SK-N-SH (cell line): ENCODE data around the gene CPB1. TPM values are rescaled to one million over a fixed set of nuclear protein-coding genes. Genes with fewer than 3 reads are reported as not detected.

Experiments used
- CTCF ChIA-PET: fragments of 300-600, 350-600 bp; formaldehyde crosslinking; extraction: SDS; loops from one replicate; lab custom pipeline; 2021; lab: Yijun Ruan, JAX
- POLR2A ChIA-PET: fragments of 350-600 bp; sonication (Branson Sonifier 250); formaldehyde crosslinking; extraction: SDS; loops from one replicate; lab custom pipeline; 2020; ENCODE audit warnings: antibody characterized with exemption, inconsistent platforms; lab: Yijun Ruan, JAX
- DNase-seq: peaks from one replicate; pipeline ENCODE4 v3.0.0; 2012
- H2AFZ ChIP-seq: fragments of 200-600 bp; sonication (generic); 2 replicates; pipeline ENCODE4 v1.8.1; 2016; ENCODE audit warnings: antibody characterized with exemption, mild to moderate bottlenecking, low read depth
- H3F3A ChIP-seq: fragments of 200-600 bp; sonication (generic); replicated peaks from 2 replicates; pipeline ENCODE3; 2016; ENCODE audit warnings: antibody characterized with exemption, mild to moderate bottlenecking; ENCODE audit not compliant: insufficient read depth
- H3K27ac ChIP-seq, 2 experiments: fragments of 200-500 bp in 1 of 2; fragments of 200-600 bp in 1 of 2; sonication (Bioruptor generic) in 1 of 2; sonication (generic), shearing (Covaris generic) in 1 of 2; 2 replicates each; pipeline versions ENCODE4 v1.5.1 to v1.6.1; 2014 to 2016; ENCODE audit warnings: low read depth in 2 of 2, inconsistent platforms in 1 of 2, low read length in 1 of 2, mild to moderate bottlenecking in 1 of 2, mixed read lengths in 1 of 2
- H3K27me3 ChIP-seq: fragments of 200-600 bp; sonication (generic), shearing (Covaris generic); 2 replicates; pipeline ENCODE4 v1.6.1; 2016; ENCODE audit warnings: mixed run types; ENCODE audit not compliant: insufficient read depth
- H3K36me3 ChIP-seq, 2 experiments: fragments of 200-500 bp in 1 of 2; fragments of 200-600 bp in 1 of 2; sonication (Bioruptor generic) in 1 of 2; sonication (generic) in 1 of 2; replicated peaks in 1 of 2; 2 replicates each; pipeline versions ENCODE3 to v1.5.1; 2014 to 2016; ENCODE audit warnings: low read length in 1 of 2, mild to moderate bottlenecking in 1 of 2; ENCODE audit not compliant: insufficient read depth in 2 of 2, control insufficient read depth in 1 of 2
- H3K4me1 ChIP-seq, 2 experiments: fragments of 200-500 bp in 1 of 2; fragments of 200-600 bp in 1 of 2; sonication (Bioruptor generic) in 1 of 2; sonication (generic), shearing (Covaris generic) in 1 of 2; 2 replicates each; pipeline versions ENCODE4 v1.5.1 to v1.6.1; 2014 to 2016; ENCODE audit warnings: low read depth in 1 of 2, low read length in 1 of 2, mixed run types in 1 of 2; ENCODE audit not compliant: insufficient read depth in 2 of 2, control insufficient read depth in 1 of 2
- H3K4me2 ChIP-seq: fragments of 200-600 bp; sonication (generic), shearing (Covaris generic); 2 replicates; pipeline ENCODE4 v1.6.1; 2017; ENCODE audit warnings: mixed run types
- H3K4me3 ChIP-seq, 2 experiments: fragments of 200-500 bp in 1 of 2; fragments of 200-600 bp in 1 of 2; sonication (Bioruptor generic) in 1 of 2; sonication (generic), shearing (Covaris generic) in 1 of 2; 2 replicates each; pipeline versions ENCODE4 v1.5.1 to v1.8.1; 2014 to 2016; ENCODE audit warnings: low read depth in 2 of 2, inconsistent platforms in 1 of 2, low read length in 1 of 2, mild to moderate bottlenecking in 1 of 2, mixed read lengths in 1 of 2, moderate library complexity in 1 of 2
- H3K79me2 ChIP-seq: fragments of 200-600 bp; sonication (generic); 2 replicates; pipeline ENCODE4 v1.8.1; 2017; ENCODE audit warnings: mild to moderate bottlenecking; ENCODE audit not compliant: insufficient read depth
- H3K9ac ChIP-seq: fragments of 200-600 bp; sonication (generic); 2 replicates; pipeline ENCODE4 v1.6.1; 2017; ENCODE audit warnings: mixed run types
- H3K9me2 ChIP-seq: fragments of 200-600 bp; sonication (generic); 2 replicates; pipeline ENCODE4 v1.6.1; 2017; ENCODE audit warnings: mixed run types
- H3K9me3 ChIP-seq: fragments of 200-600 bp; sonication (generic); 2 replicates; pipeline ENCODE4 v1.6.1; 2017; ENCODE audit warnings: mixed run types, mild to moderate bottlenecking, moderate library complexity
- H4K20me1 ChIP-seq: fragments of 200-600 bp; sonication (generic); 2 replicates; pipeline ENCODE4 v1.6.1; 2017; ENCODE audit warnings: mild to moderate bottlenecking, mixed run types; ENCODE audit not compliant: insufficient read depth
- CHD2 ChIP-seq: fragments of 150-350 bp; IDR thresholded peaks from 2 replicates; pipeline ENCODE4 v1.6.1; 2018; ENCODE audit warnings: low read length; ENCODE audit not compliant: partially characterized antibody
- FOSL2 ChIP-seq: IDR thresholded peaks from 2 replicates; pipeline ENCODE4 v1.4.0; 2012; ENCODE audit warnings: low read depth, mild to moderate bottlenecking, moderate library complexity, borderline replicate concordance
- FOXJ3 ChIP-seq: sonication (generic); formaldehyde crosslinking; IDR thresholded peaks from 2 replicates; pipeline ENCODE4 v1.5.1; 2020; ENCODE audit warnings: mild to moderate bottlenecking, missing genetic modification reagents
- FOXM1 ChIP-seq: IDR thresholded peaks from 2 replicates; pipeline ENCODE4 v1.4.0; 2012; ENCODE audit warnings: low read depth, mild to moderate bottlenecking
- GATA2 ChIP-seq: sonication (generic); formaldehyde crosslinking; IDR thresholded peaks from 2 replicates; pipeline ENCODE4 v1.5.0; 2020; ENCODE audit warnings: mild to moderate bottlenecking, missing genetic modification reagents
- JUND ChIP-seq: IDR thresholded peaks from 2 replicates; pipeline ENCODE4 v1.4.0; 2012
- RAD21 ChIP-seq: IDR thresholded peaks from 2 replicates; pipeline ENCODE4 v1.6.1; 2012; ENCODE audit warnings: mild to moderate bottlenecking, low read length
- YY1 ChIP-seq: IDR thresholded peaks from 2 replicates; pipeline ENCODE4 v1.4.0; 2012; ENCODE audit warnings: low read depth, mild to moderate bottlenecking
- polyA plus RNA-seq, 3 experiments: library from polyadenylated mRNA; depleted of rRNA; stranded (reverse); fragments of >200 nt; gene quantifications; 2 replicates each; pipeline ENCODE4 v1.2.3, GENCODE V29; 2012
- TF ChIP-seq, protein P1 (sequence below): IDR thresholded peaks from 2 replicates; pipeline ENCODE4 v1.4.0; 2012; ENCODE audit warnings: low read depth
- TF ChIP-seq, protein P2 (sequence below): fragments of 150-350 bp; IDR thresholded peaks from 2 replicates; pipeline ENCODE4 v1.6.1; 2017; ENCODE audit warnings: antibody characterized with exemption, low read length, low read depth, borderline replicate concordance
- TF ChIP-seq, protein P3 (sequence below): IDR thresholded peaks from 2 replicates; pipeline ENCODE4; 2012
- TF ChIP-seq, protein P4 (sequence below): fragments of 200-600 bp; sonication (generic); IDR thresholded peaks from 2 replicates; pipeline ENCODE4 v1.6.1; 2017; ENCODE audit warnings: antibody characterized with exemption, mild to moderate bottlenecking, moderate library complexity
- TF ChIP-seq, protein P5 (sequence below): IDR thresholded peaks from 2 replicates; pipeline ENCODE4 v1.4.0; 2012; ENCODE audit warnings: low read depth, borderline replicate concordance

Gene CPB1
- polyA plus RNA-seq, 1 of the 3 experiments (the other 2 are of a cell fraction): 0.26 TPM

DNA sequence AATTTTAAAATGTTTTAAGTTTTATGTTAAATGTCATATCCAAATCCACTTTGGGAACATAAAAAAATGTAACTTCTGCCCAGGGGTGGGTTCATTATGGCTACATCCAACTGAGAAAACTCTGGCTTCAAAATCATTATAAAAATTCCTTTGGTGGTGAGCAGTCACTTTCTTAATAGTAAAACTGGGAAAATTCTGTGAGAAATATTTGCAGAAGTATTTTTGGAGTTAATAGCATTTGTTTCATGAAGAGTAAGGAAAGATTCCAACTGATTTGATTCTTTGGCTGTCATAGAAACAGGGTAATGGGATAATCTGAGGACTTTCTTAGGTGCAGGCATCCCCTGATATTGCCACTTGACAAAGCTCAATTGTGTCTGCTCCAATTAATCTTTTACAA lies 76.3 kb downstream of the CPB1 start:
- Histone ChIP-seq H3K9ac (no peak overlapping the region), H3K9me2 (no peaks in the 10 kb centered on the region), H3K4me3 (no peak overlapping the region), H3F3A (peaks cover 22% of the 10 kb centered on the region), H3K27ac (no peak overlapping the region), H2AFZ (no peak overlapping the region), H3K27me3 (no peaks in the 10 kb centered on the region), H3K4me1 (peaks cover 0 to 5% of the 10 kb centered on the region in 2 experiments; a peak in 2 of 4 replicates), H3K36me3 (no peaks in the 10 kb centered on the region), H3K79me2 (no peaks in the 10 kb centered on the region), H3K9me3 (no peaks in the 10 kb centered on the region), H3K4me2 (no peak overlapping the region), H4K20me1 (no peaks in the 10 kb centered on the region)
- TF ChIP-seq FOXJ3 (CRISPR knock-in tag) (no peak), JUND (no peak), FOXM1 (no peak), CHD2 (no peak), GATA2 (no peak), FOSL2 (no peak), YY1 (no peak), RAD21 (no peak)
- TF ChIP-seq, protein P1, sequence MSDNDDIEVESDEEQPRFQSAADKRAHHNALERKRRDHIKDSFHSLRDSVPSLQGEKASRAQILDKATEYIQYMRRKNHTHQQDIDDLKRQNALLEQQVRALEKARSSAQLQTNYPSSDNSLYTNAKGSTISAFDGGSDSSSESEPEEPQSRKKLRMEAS: no peak
- TF ChIP-seq, protein P2, sequence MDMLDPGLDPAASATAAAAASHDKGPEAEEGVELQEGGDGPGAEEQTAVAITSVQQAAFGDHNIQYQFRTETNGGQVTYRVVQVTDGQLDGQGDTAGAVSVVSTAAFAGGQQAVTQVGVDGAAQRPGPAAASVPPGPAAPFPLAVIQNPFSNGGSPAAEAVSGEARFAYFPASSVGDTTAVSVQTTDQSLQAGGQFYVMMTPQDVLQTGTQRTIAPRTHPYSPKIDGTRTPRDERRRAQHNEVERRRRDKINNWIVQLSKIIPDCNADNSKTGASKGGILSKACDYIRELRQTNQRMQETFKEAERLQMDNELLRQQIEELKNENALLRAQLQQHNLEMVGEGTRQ: no peak
- TF ChIP-seq, protein P3, sequence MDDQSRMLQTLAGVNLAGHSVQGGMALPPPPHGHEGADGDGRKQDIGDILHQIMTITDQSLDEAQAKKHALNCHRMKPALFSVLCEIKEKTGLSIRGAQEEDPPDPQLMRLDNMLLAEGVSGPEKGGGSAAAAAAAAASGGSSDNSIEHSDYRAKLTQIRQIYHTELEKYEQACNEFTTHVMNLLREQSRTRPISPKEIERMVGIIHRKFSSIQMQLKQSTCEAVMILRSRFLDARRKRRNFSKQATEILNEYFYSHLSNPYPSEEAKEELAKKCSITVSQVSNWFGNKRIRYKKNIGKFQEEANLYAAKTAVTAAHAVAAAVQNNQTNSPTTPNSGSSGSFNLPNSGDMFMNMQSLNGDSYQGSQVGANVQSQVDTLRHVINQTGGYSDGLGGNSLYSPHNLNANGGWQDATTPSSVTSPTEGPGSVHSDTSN: no peak
- TF ChIP-seq, protein P4, sequence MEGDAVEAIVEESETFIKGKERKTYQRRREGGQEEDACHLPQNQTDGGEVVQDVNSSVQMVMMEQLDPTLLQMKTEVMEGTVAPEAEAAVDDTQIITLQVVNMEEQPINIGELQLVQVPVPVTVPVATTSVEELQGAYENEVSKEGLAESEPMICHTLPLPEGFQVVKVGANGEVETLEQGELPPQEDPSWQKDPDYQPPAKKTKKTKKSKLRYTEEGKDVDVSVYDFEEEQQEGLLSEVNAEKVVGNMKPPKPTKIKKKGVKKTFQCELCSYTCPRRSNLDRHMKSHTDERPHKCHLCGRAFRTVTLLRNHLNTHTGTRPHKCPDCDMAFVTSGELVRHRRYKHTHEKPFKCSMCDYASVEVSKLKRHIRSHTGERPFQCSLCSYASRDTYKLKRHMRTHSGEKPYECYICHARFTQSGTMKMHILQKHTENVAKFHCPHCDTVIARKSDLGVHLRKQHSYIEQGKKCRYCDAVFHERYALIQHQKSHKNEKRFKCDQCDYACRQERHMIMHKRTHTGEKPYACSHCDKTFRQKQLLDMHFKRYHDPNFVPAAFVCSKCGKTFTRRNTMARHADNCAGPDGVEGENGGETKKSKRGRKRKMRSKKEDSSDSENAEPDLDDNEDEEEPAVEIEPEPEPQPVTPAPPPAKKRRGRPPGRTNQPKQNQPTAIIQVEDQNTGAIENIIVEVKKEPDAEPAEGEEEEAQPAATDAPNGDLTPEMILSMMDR: no peak
- TF ChIP-seq, protein P5, sequence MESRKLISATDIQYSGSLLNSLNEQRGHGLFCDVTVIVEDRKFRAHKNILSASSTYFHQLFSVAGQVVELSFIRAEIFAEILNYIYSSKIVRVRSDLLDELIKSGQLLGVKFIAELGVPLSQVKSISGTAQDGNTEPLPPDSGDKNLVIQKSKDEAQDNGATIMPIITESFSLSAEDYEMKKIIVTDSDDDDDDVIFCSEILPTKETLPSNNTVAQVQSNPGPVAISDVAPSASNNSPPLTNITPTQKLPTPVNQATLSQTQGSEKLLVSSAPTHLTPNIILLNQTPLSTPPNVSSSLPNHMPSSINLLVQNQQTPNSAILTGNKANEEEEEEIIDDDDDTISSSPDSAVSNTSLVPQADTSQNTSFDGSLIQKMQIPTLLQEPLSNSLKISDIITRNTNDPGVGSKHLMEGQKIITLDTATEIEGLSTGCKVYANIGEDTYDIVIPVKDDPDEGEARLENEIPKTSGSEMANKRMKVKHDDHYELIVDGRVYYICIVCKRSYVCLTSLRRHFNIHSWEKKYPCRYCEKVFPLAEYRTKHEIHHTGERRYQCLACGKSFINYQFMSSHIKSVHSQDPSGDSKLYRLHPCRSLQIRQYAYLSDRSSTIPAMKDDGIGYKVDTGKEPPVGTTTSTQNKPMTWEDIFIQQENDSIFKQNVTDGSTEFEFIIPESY: no peak
- CTCF ChIA-PET: no interaction called here
- no peak for DNase-seq
- POLR2A ChIA-PET: no interaction called here
